ENCODE data around the gene GATA2.

Gene GATA2

GRCh38 chr3:128468285-128468790, 24.7 kb downstream of the GATA2 start:
- no peak for DNase-seq (ENCODE audit: low spot score)
- Histone ChIP-seq H3K4me3 (no peak overlapping the region), H3K27ac (no peak overlapping the region)
- no peak for TF ChIP-seq CTCF (IDR thresholded peaks at IDR 0.05)

GRCh38 chr3:128466840-128467541, 26.0 kb downstream of the GATA2 start, which contains the start of gene DNAJB8:
DNAJB8 (minus strand) TSS chr3:128466890; CDS start chr3:128463245, 3,645 bp downstream.
- H3K27ac ChIP-seq: no peak within 1 kb of the TSS
- DNase-seq (ENCODE audit: low spot score): no peak
- TF ChIP-seq CTCF (IDR thresholded peaks at IDR 0.05): no peak
- H3K4me3 ChIP-seq: no peak within 1 kb of the TSS

- TF ChIP-seq CTCF (IDR thresholded peaks at IDR 0.05): no peak
- H3K4me3 ChIP-seq: no peak overlapping the region
- H3K27ac ChIP-seq: no peak overlapping the region
- DNase-seq (ENCODE audit: low spot score): no peak
These were observed 28.3 kb downstream of the GATA2 start for GRCh38 chr3:128464702-128465101.

GRCh38 chr3:128464188-128464587, 28.8 kb downstream of the GATA2 start:
- TF ChIP-seq CTCF (IDR thresholded peaks at IDR 0.05): no peak
- H3K4me3 ChIP-seq: no peak overlapping the region
- DNase-seq (ENCODE audit: low spot score): no peak
- no peak overlapping the region for H3K27ac ChIP-seq

DNA sequence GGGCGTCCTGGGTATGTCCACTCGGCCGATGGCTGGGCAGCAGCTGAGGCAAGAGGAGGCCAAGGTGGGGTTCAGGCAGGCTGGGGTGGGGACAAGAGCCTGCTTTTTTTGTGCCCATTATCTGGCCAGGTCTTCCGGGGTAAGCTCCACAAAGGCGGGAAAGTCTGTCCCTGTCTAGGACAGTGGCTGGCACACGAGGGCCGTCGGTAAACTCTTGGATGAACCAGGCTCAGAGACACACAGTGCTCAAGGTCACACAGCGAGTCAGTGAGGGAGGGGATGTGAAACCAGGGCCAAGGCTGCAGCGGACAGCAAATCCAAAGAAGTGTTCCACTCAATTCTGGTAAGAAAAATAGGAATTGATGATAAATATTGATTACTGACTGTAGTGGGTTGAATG, 29.2 kb downstream of the GATA2 start:
- no peak for TF ChIP-seq CTCF (IDR thresholded peaks at IDR 0.05)
- no peak for DNase-seq (ENCODE audit: low spot score)
- Histone ChIP-seq H3K4me3 (no peak overlapping the region), H3K27ac (no peak overlapping the region)

DNA sequence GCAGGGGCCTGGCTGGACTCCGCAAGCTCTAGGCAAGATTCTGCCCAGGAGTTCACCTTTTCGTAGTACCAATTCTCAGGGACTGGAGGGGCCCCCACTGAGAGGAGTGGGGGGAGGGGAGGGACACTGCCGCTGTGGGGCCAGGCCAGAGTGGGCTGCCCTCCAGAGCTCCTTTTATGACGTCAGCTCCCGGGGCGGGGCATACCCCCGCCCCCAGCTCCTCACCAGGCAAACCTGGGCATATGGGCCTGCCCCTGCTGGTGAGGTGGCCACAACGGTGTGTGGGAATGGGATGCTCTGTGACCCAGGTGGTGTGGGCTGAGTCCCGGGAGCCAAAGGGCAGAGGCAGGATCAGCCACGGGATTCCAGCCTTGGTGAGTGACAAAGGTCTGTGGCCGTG, 29.6 kb downstream of the GATA2 start:
- no peak for TF ChIP-seq CTCF (IDR thresholded peaks at IDR 0.05)
- no peak overlapping the region for H3K4me3 ChIP-seq
- no peak for DNase-seq (ENCODE audit: low spot score)
- H3K27ac ChIP-seq: no peak overlapping the region

GRCh38 chr3:128462931-128463330, 30.1 kb downstream of the GATA2 start:
- no peak for DNase-seq (ENCODE audit: low spot score)

More at GRCh38 chr3:128462931-128463330, 30.1 kb downstream of the GATA2 start:
- no peak overlapping the region for H3K4me3 ChIP-seq
- H3K27ac ChIP-seq: no peak overlapping the region
- TF ChIP-seq CTCF (IDR thresholded peaks at IDR 0.05): no peak

Data from coronary artery (tissue), 2 donors.